T-helper 1 cell treated with Interleukin-12 subunit alpha and Interleukin-12 subunit beta and Interleukin-4 antibody, amounts not matched to agents 30 μg/mL and 1 μg/mL, for 36 hours (primary cell): Measurements from ENCODE around the gene AANAT.

ENCODE experiments used
- H3K27ac Mint-ChIP-seq: one replicate; pipeline ENCODE4 v1.8.0; 2021; ENCODE audit warnings: mild to moderate bottlenecking, mixed read lengths
- H3K27me3 Mint-ChIP-seq: one replicate; pipeline ENCODE4 v1.8.0; 2021; ENCODE audit warnings: low read depth, mixed read lengths
- H3K36me3 Mint-ChIP-seq: one replicate; pipeline ENCODE4 v1.8.0; 2021; ENCODE audit warnings: low read depth, mixed read lengths
- H3K4me1 Mint-ChIP-seq: one replicate; pipeline ENCODE4 v1.8.0; 2021; ENCODE audit warnings: low read depth, mixed read lengths
- H3K4me3 Mint-ChIP-seq: one replicate; pipeline ENCODE4 v1.8.0; 2021; ENCODE audit warnings: mild to moderate bottlenecking, moderate library complexity, mixed read lengths
- H3K9me3 Mint-ChIP-seq: one replicate; pipeline ENCODE4 v1.8.0; 2021; ENCODE audit warnings: mixed read lengths

The AANAT gene

DNA sequence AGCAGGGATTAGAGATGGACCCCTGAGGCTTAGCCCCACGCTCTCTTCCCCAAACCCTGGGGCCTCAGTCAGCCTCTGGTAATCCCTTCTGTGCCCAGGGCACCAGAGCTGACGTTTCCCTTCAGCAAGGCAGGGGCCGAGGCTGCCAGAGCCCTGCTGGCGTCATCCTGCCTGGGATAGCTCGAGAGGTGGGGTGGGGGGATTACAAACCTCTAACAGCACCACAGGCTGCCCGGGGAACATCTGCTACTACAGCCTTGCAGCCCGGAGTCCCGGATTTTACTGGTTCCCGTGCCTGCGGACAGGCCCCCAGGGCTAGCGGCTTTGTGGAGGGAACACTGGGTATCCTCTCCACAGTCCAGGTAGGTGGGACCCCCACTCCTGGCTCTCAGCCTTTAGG is at the start of gene AANAT:
Gene AANAT, plus strand, starts transcription at position 238 of the 400 bp plus-strand sequence. CDS start 1,144 bp downstream, outside the sequence.
- no peak within 1 kb of the TSS for H3K27ac Mint-ChIP-seq
- no peaks in the 10 kb centered on the region for H3K9me3 Mint-ChIP-seq
- H3K4me1 Mint-ChIP-seq, result peaks cover 8% of the 10 kb centered on the region
- H3K36me3 Mint-ChIP-seq, result peaks cover 5% of the 10 kb centered on the region
- H3K4me3 Mint-ChIP-seq, result no peak within 1 kb of the TSS
- peaks cover 3% of the 10 kb centered on the region for H3K27me3 Mint-ChIP-seq

- H3K9me3 Mint-ChIP-seq, result no peaks in the 10 kb centered on the region
- no peaks in the 10 kb centered on the region for H3K27me3 Mint-ChIP-seq
- peaks cover 6% of the 10 kb centered on the region for H3K4me1 Mint-ChIP-seq
- H3K36me3 Mint-ChIP-seq, result peaks cover 4% of the 10 kb centered on the region
- no peak overlapping the region for H3K27ac Mint-ChIP-seq
- no peak overlapping the region for H3K4me3 Mint-ChIP-seq
These were observed 47.7 kb upstream of the AANAT start for GRCh38 chr17:76419576-76420260.

- Mint-ChIP-seq H3K4me3 (no peak overlapping the region), H3K27ac (no peak overlapping the region), H3K9me3 (no peaks in the 10 kb centered on the region), H3K4me1 (peaks cover 6% of the 10 kb centered on the region), H3K27me3 (no peaks in the 10 kb centered on the region), H3K36me3 (peaks cover 4% of the 10 kb centered on the region)
These were observed 46.9 kb upstream of the AANAT start for GRCh38 chr17:76420356-76421043.

GRCh38 chr17:76421044-76421407 is 46.4 kb upstream of the AANAT start:
- no peak overlapping the region for H3K4me3 Mint-ChIP-seq
- H3K9me3 Mint-ChIP-seq, result no peaks in the 10 kb centered on the region
- peaks cover 4% of the 10 kb centered on the region for H3K36me3 Mint-ChIP-seq
- no peaks in the 10 kb centered on the region for H3K27me3 Mint-ChIP-seq
- H3K4me1 Mint-ChIP-seq, result peaks cover 6% of the 10 kb centered on the region
- no peak overlapping the region for H3K27ac Mint-ChIP-seq

DNA sequence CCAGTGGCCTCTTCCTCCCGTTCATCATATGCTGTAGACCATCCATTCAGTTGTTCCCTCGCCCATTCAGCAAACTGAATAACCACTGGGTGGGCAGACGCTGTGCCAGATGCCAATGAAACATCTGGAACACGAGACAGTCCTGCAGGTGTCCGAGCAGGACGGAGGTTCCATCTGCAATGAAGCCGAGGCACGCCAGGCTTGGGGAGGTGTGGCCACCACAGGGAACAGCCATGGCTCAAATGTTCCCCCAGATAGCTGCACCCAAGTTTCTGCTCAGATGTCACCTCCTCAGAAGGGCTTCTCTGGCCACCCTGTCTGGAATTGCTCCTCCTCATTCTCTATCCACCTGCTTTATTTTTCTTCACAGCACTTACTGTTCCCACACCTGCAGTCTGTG is 45.0 kb upstream of the AANAT start:
- H3K27ac Mint-ChIP-seq, result no peak overlapping the region

DNA sequence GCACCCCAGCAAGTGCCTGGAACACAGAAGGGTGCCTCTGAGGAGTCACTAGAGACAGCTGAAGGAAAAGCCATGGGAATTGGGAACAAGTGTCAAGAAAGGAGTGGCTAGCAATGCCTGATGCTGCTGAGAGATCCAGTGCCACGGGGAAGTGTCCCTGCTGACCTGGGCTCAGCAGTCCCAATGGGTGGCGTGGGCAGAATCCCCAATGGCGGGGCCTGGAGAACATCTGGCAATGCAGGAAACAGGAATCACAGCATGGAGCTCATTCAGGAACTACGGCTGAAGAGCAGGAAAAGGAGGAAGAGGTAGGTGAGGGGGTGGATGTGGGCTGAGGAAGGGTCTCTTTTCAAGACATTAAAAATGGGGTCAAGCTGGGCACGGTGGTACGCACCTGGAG is 44.5 kb upstream of the AANAT start:
- Mint-ChIP-seq H3K27ac (no peak overlapping the region), H3K4me3 (no peak overlapping the region), H3K4me1 (peaks cover 4% of the 10 kb centered on the region), H3K9me3 (no peaks in the 10 kb centered on the region), H3K36me3 (peaks cover 4% of the 10 kb centered on the region), H3K27me3 (no peaks in the 10 kb centered on the region)

More for the DNA sequence above, 45.0 kb upstream of the AANAT start:
- Mint-ChIP-seq H3K36me3 (peaks cover 4% of the 10 kb centered on the region), H3K4me1 (peaks cover 7% of the 10 kb centered on the region), H3K9me3 (no peaks in the 10 kb centered on the region), H3K27me3 (no peaks in the 10 kb centered on the region), H3K4me3 (no peak overlapping the region)

GRCh38 chr17:76426853-76427252 is 40.5 kb upstream of the AANAT start:
- Mint-ChIP-seq H3K4me3 (no peak overlapping the region), H3K27me3 (no peaks in the 10 kb centered on the region), H3K36me3 (peaks cover 6% of the 10 kb centered on the region), H3K27ac (no peak overlapping the region), H3K4me1 (peaks cover 11% of the 10 kb centered on the region), H3K9me3 (no peaks in the 10 kb centered on the region)

DNA sequence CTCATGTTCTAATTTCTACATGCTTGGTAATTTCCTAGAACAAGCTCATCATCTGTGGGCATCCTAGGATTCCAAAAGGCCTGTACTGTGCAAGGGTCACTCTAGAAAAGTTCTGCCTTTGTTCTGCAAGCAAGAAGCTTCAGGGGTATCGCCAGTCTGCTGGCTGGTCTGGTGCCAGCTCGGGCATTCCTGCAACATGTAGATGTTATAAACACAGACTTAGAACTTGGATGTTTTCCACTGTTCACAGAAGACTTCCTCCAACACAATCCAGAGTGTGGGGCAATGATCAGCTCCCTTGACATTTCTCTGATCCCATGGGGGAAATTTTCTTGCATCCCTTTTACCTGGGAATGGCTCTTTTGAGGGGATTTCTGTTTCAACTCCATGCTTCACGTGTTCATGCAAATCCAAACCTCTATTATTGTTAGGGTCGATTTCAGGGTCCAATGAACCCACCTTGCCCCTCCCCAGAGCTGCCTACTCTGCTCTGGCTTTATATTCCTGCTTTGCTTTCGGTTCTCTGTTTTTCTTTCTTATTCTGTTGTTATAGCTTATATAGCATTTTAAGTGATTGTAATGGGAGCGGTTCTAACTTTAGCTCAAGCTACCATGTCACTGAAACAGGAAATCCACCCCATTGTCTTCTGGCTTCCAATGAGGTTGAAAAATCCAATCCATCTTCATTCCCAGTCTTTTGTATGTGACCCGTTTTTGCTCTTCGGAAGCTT is 39.7 kb upstream of the AANAT start:
- Mint-ChIP-seq H3K4me1 (peaks cover 11% of the 10 kb centered on the region), H3K27ac (no peak overlapping the region), H3K27me3 (no peaks in the 10 kb centered on the region), H3K9me3 (no peaks in the 10 kb centered on the region), H3K36me3 (peaks cover 5% of the 10 kb centered on the region), H3K4me3 (no peak overlapping the region)

GRCh38 chr17:76428511-76428910 is 38.9 kb upstream of the AANAT start:
- Mint-ChIP-seq H3K4me3 (no peak overlapping the region), H3K9me3 (no peaks in the 10 kb centered on the region), H3K4me1 (peaks cover 11% of the 10 kb centered on the region), H3K27me3 (no peaks in the 10 kb centered on the region), H3K36me3 (peaks cover 2% of the 10 kb centered on the region), H3K27ac (no peak overlapping the region)

DNA sequence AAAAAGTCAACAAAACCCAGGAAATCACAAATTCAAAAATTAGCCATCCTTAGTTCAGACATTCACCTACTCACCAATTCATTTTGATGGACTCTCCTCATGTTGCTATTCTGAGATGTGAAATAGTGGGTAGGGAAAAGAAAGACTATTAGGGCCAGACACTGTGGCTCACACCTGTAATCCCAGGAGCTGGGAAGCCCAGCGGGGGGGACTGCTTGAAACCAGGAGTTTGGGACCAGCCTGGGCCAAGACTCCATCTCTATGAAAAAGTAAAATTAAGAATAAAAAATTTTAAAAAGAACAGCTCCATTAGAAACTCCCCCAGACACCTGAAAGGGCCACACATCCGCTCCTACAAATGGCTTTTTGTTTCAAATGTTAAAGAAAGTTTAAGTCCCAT is 35.9 kb upstream of the AANAT start:
- no peak overlapping the region for H3K4me3 Mint-ChIP-seq
- peaks cover 2% of the 10 kb centered on the region for H3K36me3 Mint-ChIP-seq
- no peaks in the 10 kb centered on the region for H3K27me3 Mint-ChIP-seq
- peaks cover 12% of the 10 kb centered on the region for H3K4me1 Mint-ChIP-seq
- H3K27ac Mint-ChIP-seq, result no peak overlapping the region
- no peaks in the 10 kb centered on the region for H3K9me3 Mint-ChIP-seq

DNA sequence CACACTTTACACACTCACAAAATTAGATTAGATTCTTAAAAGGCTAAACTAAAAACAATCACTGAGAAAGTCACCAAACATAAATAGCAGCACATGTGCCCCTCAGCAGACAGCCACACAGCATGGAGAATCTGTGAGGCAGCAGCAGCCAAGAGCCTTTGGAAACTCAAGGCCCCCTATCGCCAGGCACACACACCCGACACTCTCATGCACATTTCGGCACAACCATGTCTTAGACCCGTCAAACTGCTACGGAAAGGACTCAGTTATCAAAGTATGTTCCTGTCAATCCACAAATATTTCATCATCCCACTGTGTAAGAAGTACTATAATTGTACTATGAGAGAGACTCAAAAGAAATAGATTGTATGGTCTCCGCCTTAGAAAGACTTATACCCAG is 35.4 kb upstream of the AANAT start:
- no peak overlapping the region for H3K27ac Mint-ChIP-seq
- peaks cover 2% of the 10 kb centered on the region for H3K36me3 Mint-ChIP-seq
- no peaks in the 10 kb centered on the region for H3K9me3 Mint-ChIP-seq
- H3K4me1 Mint-ChIP-seq, result peaks cover 9% of the 10 kb centered on the region
- no peak overlapping the region for H3K4me3 Mint-ChIP-seq
- no peaks in the 10 kb centered on the region for H3K27me3 Mint-ChIP-seq

GRCh38 chr17:76432712-76433336 is 34.6 kb upstream of the AANAT start:
- H3K36me3 Mint-ChIP-seq, result peaks cover 2% of the 10 kb centered on the region
- no peak overlapping the region for H3K4me3 Mint-ChIP-seq
- no peak overlapping the region for H3K27ac Mint-ChIP-seq
- H3K4me1 Mint-ChIP-seq, result peaks cover 9% of the 10 kb centered on the region
- no peaks in the 10 kb centered on the region for H3K27me3 Mint-ChIP-seq
- no peaks in the 10 kb centered on the region for H3K9me3 Mint-ChIP-seq

DNA sequence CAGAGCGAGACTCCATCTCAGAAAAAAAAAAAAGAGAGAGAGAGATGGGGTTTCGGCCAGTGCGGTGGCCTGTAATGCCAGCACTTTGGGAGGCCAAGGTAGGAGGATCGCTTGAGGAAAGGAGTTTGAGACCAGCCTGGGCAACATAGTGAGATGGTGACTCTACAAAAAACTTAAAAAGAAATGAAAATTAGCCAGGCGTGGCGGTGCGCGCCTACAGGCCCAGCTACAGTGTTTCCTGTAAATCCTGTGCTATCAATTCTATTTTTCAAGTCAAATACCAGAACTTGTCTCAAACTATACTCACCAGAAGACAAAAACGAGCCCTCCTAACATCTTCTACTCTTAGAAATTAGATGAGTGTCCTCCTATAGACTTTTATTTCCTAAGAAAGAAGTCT is 33.7 kb upstream of the AANAT start:
- H3K36me3 Mint-ChIP-seq, result no peaks in the 10 kb centered on the region
- H3K4me3 Mint-ChIP-seq, result no peak overlapping the region
- no peaks in the 10 kb centered on the region for H3K27me3 Mint-ChIP-seq
- H3K9me3 Mint-ChIP-seq, result no peaks in the 10 kb centered on the region
- H3K27ac Mint-ChIP-seq, result no peak overlapping the region
- peaks cover 3% of the 10 kb centered on the region for H3K4me1 Mint-ChIP-seq

DNA sequence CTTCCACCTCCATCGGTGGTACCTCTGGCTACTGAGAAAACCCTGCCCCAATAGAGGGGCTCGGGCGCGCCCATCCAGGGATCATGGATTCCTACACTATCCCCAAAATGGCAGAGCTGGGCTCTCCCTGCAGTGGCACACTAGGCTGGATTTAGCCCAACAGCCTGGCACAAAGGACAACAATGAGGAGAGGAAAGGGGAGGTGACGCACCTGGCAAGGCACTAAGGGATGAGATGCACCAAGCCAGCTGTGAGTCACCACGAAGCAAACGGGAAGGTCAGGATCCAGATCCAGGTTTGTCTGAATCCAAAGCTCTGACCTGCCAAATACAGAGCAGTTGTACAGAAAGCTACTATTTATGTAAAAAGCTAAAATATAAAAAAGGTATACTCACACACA is 32.5 kb upstream of the AANAT start:
- H3K36me3 Mint-ChIP-seq, result no peaks in the 10 kb centered on the region
- peaks cover 7% of the 10 kb centered on the region for H3K4me1 Mint-ChIP-seq
- no peaks in the 10 kb centered on the region for H3K27me3 Mint-ChIP-seq
- H3K9me3 Mint-ChIP-seq, result no peaks in the 10 kb centered on the region
- no peak overlapping the region for H3K4me3 Mint-ChIP-seq
- H3K27ac Mint-ChIP-seq, result no peak overlapping the region
